ENCODE data around the gene HK1.

The HK1 gene

DNA sequence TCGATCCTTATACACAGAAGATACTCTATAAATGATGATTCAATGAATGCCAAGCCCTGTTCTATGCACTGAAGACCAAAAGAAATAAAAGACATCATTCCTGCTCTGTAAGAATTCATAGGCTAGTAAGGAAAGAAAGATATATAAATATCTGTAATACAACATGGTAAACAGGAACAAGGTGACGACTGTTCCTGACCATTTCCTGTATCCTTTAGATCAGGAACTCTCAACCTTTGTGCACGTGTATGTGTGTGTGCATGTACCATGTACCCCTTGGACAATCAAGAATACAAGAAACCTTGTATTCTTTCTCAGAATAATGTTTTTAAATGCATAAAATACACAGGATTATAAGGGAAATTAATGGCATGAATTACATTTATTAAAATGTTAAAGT, 7.3 kb upstream of the HK1 start:
- Histone ChIP-seq H3K36me3 (ENCODE audit: control insufficient read depth in 1 of 2, insufficient read depth in 2 of 2, low read length in 2 of 2) (no peaks in the 10 kb centered on the region), H3K23ac (ENCODE audit: low read length) (no peak overlapping the region), H3K79me1 (ENCODE audit: low read length) (no peaks in the 10 kb centered on the region), H3K4me1 (ENCODE audit: control insufficient read depth in 1 of 2, insufficient read depth in 2 of 2, low read length in 2 of 2) (no peaks in the 10 kb centered on the region), H2BK120ac (ENCODE audit: insufficient read depth, low read length, poor library complexity) (no peak overlapping the region), H4K12ac (ENCODE audit: low read depth, low read length) (no peak overlapping the region), H2AK5ac (ENCODE audit: low read length) (no peak overlapping the region), H3K4ac (ENCODE audit: low read depth, low read length) (no peak overlapping the region), H3K79me2 (ENCODE audit: control insufficient read depth, insufficient read depth, low read length, poor library complexity) (no peaks in the 10 kb centered on the region), H3K4me2 (ENCODE audit: low read length) (no peak overlapping the region), H3K4me3 (ENCODE audit: low read depth, low read length) (no peak overlapping the region), H3K27me3 (ENCODE audit: insufficient read depth, low read length) (no peaks in the 10 kb centered on the region), H2BK12ac (ENCODE audit: low read length) (no peak overlapping the region), H3K9me3 (ENCODE audit: insufficient read depth, low read depth, low read length) (no peaks in the 10 kb centered on the region), H3K18ac (ENCODE audit: low read length) (no peak overlapping the region), H4K8ac (ENCODE audit: low read depth, low read length) (no peak overlapping the region), H2AFZ (ENCODE audit: insufficient read depth, low read length, poor library complexity) (no peak overlapping the region), H2BK5ac (ENCODE audit: low read depth, low read length, poor library complexity) (no peak overlapping the region), H4K91ac (ENCODE audit: low read depth, low read length) (no peak overlapping the region), H3K27ac (ENCODE audit: low read depth, low read length) (no peak overlapping the region), H3K9ac (ENCODE audit: low read length) (no peak overlapping the region), H3K14ac (ENCODE audit: low read length) (no peak overlapping the region)
- DNase-seq: no peak
- no CpG with 5 or more reads among the region's 3 CpGs for WGBS (ENCODE audit: extremely low coverage, insufficient coverage, insufficient read length)

DNA sequence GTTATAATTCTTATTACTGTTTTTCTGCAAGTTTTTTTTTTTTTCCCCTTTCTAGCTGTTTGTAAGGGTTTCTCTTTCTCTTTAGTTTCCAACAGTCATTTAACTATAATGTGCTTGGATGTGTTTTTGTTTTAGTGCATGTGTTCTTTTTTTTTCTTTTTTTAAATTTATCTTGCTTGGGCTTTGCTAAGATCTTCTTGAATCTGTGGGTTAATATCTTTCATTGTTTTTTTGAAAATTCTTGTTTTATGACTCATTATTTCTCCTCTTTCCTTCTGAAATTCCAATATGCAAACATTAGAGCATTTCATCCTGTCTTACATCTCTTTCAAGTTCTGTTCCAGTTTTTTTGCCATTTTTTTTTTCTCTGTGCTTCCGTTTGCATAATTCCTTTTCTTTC, 5.7 kb upstream of the HK1 start:
- Histone ChIP-seq H3K4me3 (ENCODE audit: low read depth, low read length) (no peak overlapping the region), H4K91ac (ENCODE audit: low read depth, low read length) (no peak overlapping the region), H2AK5ac (ENCODE audit: low read length) (no peak overlapping the region), H3K79me1 (ENCODE audit: low read length) (no peaks in the 10 kb centered on the region), H2BK5ac (ENCODE audit: low read depth, low read length, poor library complexity) (no peak overlapping the region), H3K27me3 (ENCODE audit: insufficient read depth, low read length) (no peaks in the 10 kb centered on the region), H3K9me3 (ENCODE audit: insufficient read depth, low read depth, low read length) (no peaks in the 10 kb centered on the region), H2BK120ac (ENCODE audit: insufficient read depth, low read length, poor library complexity) (no peak overlapping the region), H3K4me1 (ENCODE audit: control insufficient read depth in 1 of 2, insufficient read depth in 2 of 2, low read length in 2 of 2) (no peaks in the 10 kb centered on the region), H4K12ac (ENCODE audit: low read depth, low read length) (no peak overlapping the region), H3K36me3 (ENCODE audit: control insufficient read depth in 1 of 2, insufficient read depth in 2 of 2, low read length in 2 of 2) (no peaks in the 10 kb centered on the region), H3K4me2 (ENCODE audit: low read length) (no peak overlapping the region), H3K9ac (ENCODE audit: low read length) (no peak overlapping the region), H2BK12ac (ENCODE audit: low read length) (no peak overlapping the region), H3K4ac (ENCODE audit: low read depth, low read length) (no peak overlapping the region), H3K18ac (ENCODE audit: low read length) (no peak overlapping the region), H3K23ac (ENCODE audit: low read length) (no peak overlapping the region), H2AFZ (ENCODE audit: insufficient read depth, low read length, poor library complexity) (no peak overlapping the region), H4K8ac (ENCODE audit: low read depth, low read length) (no peak overlapping the region), H3K79me2 (ENCODE audit: control insufficient read depth, insufficient read depth, low read length, poor library complexity) (no peaks in the 10 kb centered on the region), H3K14ac (ENCODE audit: low read length) (no peak overlapping the region), H3K27ac (ENCODE audit: low read depth, low read length) (no peak overlapping the region)
- DNase-seq: peak in 1 of 2 donors; percentile 18
- WGBS (ENCODE audit: extremely low coverage, insufficient coverage, insufficient read length): no CpG with 5 or more reads among the region's 1 CpG

DNA sequence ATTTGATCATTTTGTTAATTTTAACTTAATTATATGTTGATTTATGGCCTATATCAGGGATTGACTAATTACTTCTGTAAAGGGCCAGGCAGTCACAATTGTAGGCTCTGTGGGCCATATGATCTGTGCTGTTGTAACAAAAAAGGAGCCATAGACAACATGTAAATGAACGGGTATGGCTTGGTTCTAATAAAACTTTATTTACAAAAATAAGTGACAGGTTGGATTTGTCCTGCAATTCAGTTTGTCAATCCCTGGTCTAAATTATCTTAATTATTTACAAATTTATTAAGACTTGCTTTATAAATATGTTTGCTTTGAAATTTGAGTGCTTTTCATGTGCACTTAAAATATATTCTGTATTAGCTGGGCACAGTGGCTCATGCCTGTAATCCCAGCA, 2.9 kb upstream of the HK1 start:
- DNase-seq: no peak
- peaks cover 3 to 14% of the 10 kb centered on the region in 2 experiments for H3K4me1 ChIP-seq (ENCODE audit: control insufficient read depth in 1 of 2, insufficient read depth in 2 of 2, low read length in 2 of 2)
- no peak overlapping the region for H3K18ac ChIP-seq (ENCODE audit: low read length)
- H3K79me1 ChIP-seq (ENCODE audit: low read length): peaks cover 2% of the 10 kb centered on the region
- no peaks in the 10 kb centered on the region for H3K79me2 ChIP-seq (ENCODE audit: control insufficient read depth, insufficient read depth, low read length, poor library complexity)
- H3K4me2 ChIP-seq (ENCODE audit: low read length): no peak overlapping the region
- no peak overlapping the region for H2AFZ ChIP-seq (ENCODE audit: insufficient read depth, low read length, poor library complexity)
- WGBS (ENCODE audit: extremely low coverage, insufficient coverage, insufficient read length): no CpG with 5 or more reads among the region's 1 CpG
- no peak overlapping the region for H2BK12ac ChIP-seq (ENCODE audit: low read length)
- no peaks in the 10 kb centered on the region for H3K36me3 ChIP-seq (ENCODE audit: control insufficient read depth in 1 of 2, insufficient read depth in 2 of 2, low read length in 2 of 2)
- H3K14ac ChIP-seq (ENCODE audit: low read length): no peak overlapping the region
- H3K23ac ChIP-seq (ENCODE audit: low read length): no peak overlapping the region
- H2BK5ac ChIP-seq (ENCODE audit: low read depth, low read length, poor library complexity): no peak overlapping the region
- H3K9me3 ChIP-seq (ENCODE audit: insufficient read depth, low read depth, low read length): no peaks in the 10 kb centered on the region
- H3K27ac ChIP-seq (ENCODE audit: low read depth, low read length): no peak overlapping the region
- no peak overlapping the region for H3K4me3 ChIP-seq (ENCODE audit: low read depth, low read length)
- no peak overlapping the region for H4K91ac ChIP-seq (ENCODE audit: low read depth, low read length)
- H4K8ac ChIP-seq (ENCODE audit: low read depth, low read length): no peak overlapping the region
- no peak overlapping the region for H2AK5ac ChIP-seq (ENCODE audit: low read length)
- H4K12ac ChIP-seq (ENCODE audit: low read depth, low read length): no peak overlapping the region
- H2BK120ac ChIP-seq (ENCODE audit: insufficient read depth, low read length, poor library complexity): no peak overlapping the region
- H3K4ac ChIP-seq (ENCODE audit: low read depth, low read length): no peak overlapping the region
- no peaks in the 10 kb centered on the region for H3K27me3 ChIP-seq (ENCODE audit: insufficient read depth, low read length)
- no peak overlapping the region for H3K9ac ChIP-seq (ENCODE audit: low read length)

DNA sequence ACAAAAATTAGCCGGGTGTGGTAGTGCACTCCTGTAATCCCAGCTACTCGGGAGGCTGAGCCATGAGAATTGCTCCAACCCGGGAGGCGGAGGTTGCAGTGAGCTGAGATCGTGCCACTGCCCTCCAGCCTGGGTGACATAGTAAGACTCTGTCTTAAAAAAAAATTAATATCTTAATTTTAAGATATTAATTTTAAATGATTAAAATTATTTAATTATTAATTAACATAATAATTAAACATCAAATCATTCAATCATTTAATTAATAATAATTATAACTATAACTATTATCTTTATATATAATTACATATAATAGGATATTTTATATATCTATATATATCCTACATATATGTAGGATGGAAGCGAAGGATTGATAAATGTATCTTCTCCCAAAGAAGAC, 1.8 kb upstream of the HK1 start:
- WGBS (ENCODE audit: extremely low coverage, insufficient coverage, insufficient read length): no CpG with 5 or more reads among the region's 6 CpGs
- Histone ChIP-seq H3K79me1 (ENCODE audit: low read length) (peaks cover 2% of the 10 kb centered on the region), H3K9me3 (ENCODE audit: insufficient read depth, low read depth, low read length) (no peaks in the 10 kb centered on the region)

More for the DNA sequence above, 1.8 kb upstream of the HK1 start:
- H2AFZ ChIP-seq (ENCODE audit: insufficient read depth, low read length, poor library complexity): no peak overlapping the region
- H3K79me2 ChIP-seq (ENCODE audit: control insufficient read depth, insufficient read depth, low read length, poor library complexity): no peaks in the 10 kb centered on the region
- H4K8ac ChIP-seq (ENCODE audit: low read depth, low read length): no peak overlapping the region
- H2BK12ac ChIP-seq (ENCODE audit: low read length): no peak overlapping the region
- H2BK120ac ChIP-seq (ENCODE audit: insufficient read depth, low read length, poor library complexity): no peak overlapping the region
- no peak overlapping the region for H4K12ac ChIP-seq (ENCODE audit: low read depth, low read length)
- no peak overlapping the region for H2BK5ac ChIP-seq (ENCODE audit: low read depth, low read length, poor library complexity)
- H3K23ac ChIP-seq (ENCODE audit: low read length): no peak overlapping the region
- H3K4ac ChIP-seq (ENCODE audit: low read depth, low read length): no peak overlapping the region
- H3K36me3 ChIP-seq (ENCODE audit: control insufficient read depth in 1 of 2, insufficient read depth in 2 of 2, low read length in 2 of 2): no peaks in the 10 kb centered on the region
- no peak overlapping the region for H3K4me2 ChIP-seq (ENCODE audit: low read length)
- H2AK5ac ChIP-seq (ENCODE audit: low read length): no peak overlapping the region
- DNase-seq: no peak
- peaks cover 3 to 14% of the 10 kb centered on the region in 2 experiments for H3K4me1 ChIP-seq (ENCODE audit: control insufficient read depth in 1 of 2, insufficient read depth in 2 of 2, low read length in 2 of 2)
- H3K27me3 ChIP-seq (ENCODE audit: insufficient read depth, low read length): no peaks in the 10 kb centered on the region
- H3K9ac ChIP-seq (ENCODE audit: low read length): no peak overlapping the region
- no peak overlapping the region for H4K91ac ChIP-seq (ENCODE audit: low read depth, low read length)
- no peak overlapping the region for H3K4me3 ChIP-seq (ENCODE audit: low read depth, low read length)
- no peak overlapping the region for H3K27ac ChIP-seq (ENCODE audit: low read depth, low read length)
- H3K18ac ChIP-seq (ENCODE audit: low read length): no peak overlapping the region
- H3K14ac ChIP-seq (ENCODE audit: low read length): no peak overlapping the region
